ENCODE data around the gene LRRC4C.

LRRC4C gene

DNA sequence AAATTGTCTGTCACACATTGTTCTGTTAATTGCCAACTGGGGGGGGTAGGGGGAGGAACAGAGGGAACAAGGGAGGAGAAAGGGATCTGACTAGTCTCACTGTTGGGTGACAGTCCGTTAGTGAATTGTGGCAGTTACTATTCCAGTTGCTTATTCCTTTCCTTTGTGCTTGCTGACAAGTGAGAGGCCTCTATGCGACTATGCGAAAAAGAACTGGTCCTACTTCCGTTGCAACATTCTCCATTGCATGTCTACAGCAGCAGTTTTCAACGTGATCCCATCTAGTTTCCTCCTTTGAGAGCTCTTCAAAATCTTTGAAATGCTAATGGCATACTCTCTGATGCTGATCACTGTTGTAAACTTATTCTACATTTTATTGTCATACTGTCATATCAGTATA, 672.2 kb downstream of the LRRC4C start:
- H2BK12ac ChIP-seq (ENCODE audit: low read length), result no peak overlapping the region
- no peak overlapping the region for H4K91ac ChIP-seq (ENCODE audit: low read depth, low read length)
- H3K79me2 ChIP-seq (ENCODE audit: control insufficient read depth, insufficient read depth, low read length, poor library complexity), result no peaks in the 10 kb centered on the region
- no peak for DNase-seq
- H4K8ac ChIP-seq (ENCODE audit: low read depth, low read length), result no peak overlapping the region
- H4K12ac ChIP-seq (ENCODE audit: low read depth, low read length), result no peak overlapping the region
- H3K23ac ChIP-seq (ENCODE audit: low read length), result no peak overlapping the region
- H3K4ac ChIP-seq (ENCODE audit: low read depth, low read length), result no peak overlapping the region
- no peak overlapping the region for H2AK5ac ChIP-seq (ENCODE audit: low read length)
- WGBS (ENCODE audit: extremely low coverage, insufficient coverage, insufficient read length), result no CpG with 5 or more reads among the region's 5 CpGs
- no peaks in the 10 kb centered on the region for H3K9me3 ChIP-seq (ENCODE audit: insufficient read depth, low read depth, low read length)
- H2BK120ac ChIP-seq (ENCODE audit: insufficient read depth, low read length, poor library complexity), result no peak overlapping the region
- no peak overlapping the region for H2BK5ac ChIP-seq (ENCODE audit: low read depth, low read length, poor library complexity)
- no peaks in the 10 kb centered on the region for H3K79me1 ChIP-seq (ENCODE audit: low read length)
- H3K4me2 ChIP-seq (ENCODE audit: low read length), result no peak overlapping the region
- no peak overlapping the region for H3K18ac ChIP-seq (ENCODE audit: low read length)
- no peaks in the 10 kb centered on the region for H3K36me3 ChIP-seq (ENCODE audit: control insufficient read depth in 1 of 2, insufficient read depth in 2 of 2, low read length in 2 of 2)
- no peak overlapping the region for H2AFZ ChIP-seq (ENCODE audit: insufficient read depth, low read length, poor library complexity)
- no peak overlapping the region for H3K27ac ChIP-seq (ENCODE audit: low read depth, low read length)
- no peaks in the 10 kb centered on the region for H3K27me3 ChIP-seq (ENCODE audit: insufficient read depth, low read length)
- H3K14ac ChIP-seq (ENCODE audit: low read length), result no peak overlapping the region
- H3K4me1 ChIP-seq (ENCODE audit: control insufficient read depth in 1 of 2, insufficient read depth in 2 of 2, low read length in 2 of 2), result no peaks in the 10 kb centered on the region
- no peak overlapping the region for H3K4me3 ChIP-seq (ENCODE audit: low read depth, low read length)
- no peak overlapping the region for H3K9ac ChIP-seq (ENCODE audit: low read length)

DNA sequence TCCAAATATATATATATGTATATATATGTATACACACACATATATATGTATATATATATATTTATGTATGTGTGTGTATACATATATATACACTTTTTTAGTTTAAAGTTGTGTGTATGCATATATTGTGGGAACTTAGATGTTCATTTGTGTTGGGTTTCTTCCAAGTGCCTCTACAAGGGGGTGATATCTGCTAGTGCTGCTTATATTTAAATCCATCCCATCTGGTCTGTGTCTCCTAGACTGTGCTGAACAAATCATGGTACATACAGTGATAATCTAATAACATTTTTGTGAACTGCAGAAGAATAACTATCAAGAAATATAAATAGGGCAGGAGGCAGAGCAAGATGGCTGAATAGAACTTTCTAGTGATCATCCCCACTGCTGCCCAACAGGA, 696.4 kb downstream of the LRRC4C start:
- Histone ChIP-seq H3K27ac (ENCODE audit: low read depth, low read length) (no peak overlapping the region), H3K36me3 (ENCODE audit: control insufficient read depth in 1 of 2, insufficient read depth in 2 of 2, low read length in 2 of 2) (no peaks in the 10 kb centered on the region), H3K9me3 (ENCODE audit: insufficient read depth, low read depth, low read length) (no peaks in the 10 kb centered on the region), H3K18ac (ENCODE audit: low read length) (no peak overlapping the region), H2AFZ (ENCODE audit: insufficient read depth, low read length, poor library complexity) (no peak overlapping the region), H3K23ac (ENCODE audit: low read length) (no peak overlapping the region), H3K4me1 (ENCODE audit: control insufficient read depth in 1 of 2, insufficient read depth in 2 of 2, low read length in 2 of 2) (no peaks in the 10 kb centered on the region), H2BK120ac (ENCODE audit: insufficient read depth, low read length, poor library complexity) (no peak overlapping the region), H3K14ac (ENCODE audit: low read length) (no peak overlapping the region), H2BK12ac (ENCODE audit: low read length) (no peak overlapping the region), H3K27me3 (ENCODE audit: insufficient read depth, low read length) (no peaks in the 10 kb centered on the region), H3K4ac (ENCODE audit: low read depth, low read length) (no peak overlapping the region), H4K91ac (ENCODE audit: low read depth, low read length) (no peak overlapping the region), H3K4me3 (ENCODE audit: low read depth, low read length) (no peak overlapping the region), H3K4me2 (ENCODE audit: low read length) (no peak overlapping the region), H3K79me2 (ENCODE audit: control insufficient read depth, insufficient read depth, low read length, poor library complexity) (no peaks in the 10 kb centered on the region), H4K12ac (ENCODE audit: low read depth, low read length) (no peak overlapping the region), H3K9ac (ENCODE audit: low read length) (no peak overlapping the region), H4K8ac (ENCODE audit: low read depth, low read length) (no peak overlapping the region), H2AK5ac (ENCODE audit: low read length) (no peak overlapping the region), H3K79me1 (ENCODE audit: low read length) (no peaks in the 10 kb centered on the region), H2BK5ac (ENCODE audit: low read depth, low read length, poor library complexity) (no peak overlapping the region)
- no peak for DNase-seq

DNA sequence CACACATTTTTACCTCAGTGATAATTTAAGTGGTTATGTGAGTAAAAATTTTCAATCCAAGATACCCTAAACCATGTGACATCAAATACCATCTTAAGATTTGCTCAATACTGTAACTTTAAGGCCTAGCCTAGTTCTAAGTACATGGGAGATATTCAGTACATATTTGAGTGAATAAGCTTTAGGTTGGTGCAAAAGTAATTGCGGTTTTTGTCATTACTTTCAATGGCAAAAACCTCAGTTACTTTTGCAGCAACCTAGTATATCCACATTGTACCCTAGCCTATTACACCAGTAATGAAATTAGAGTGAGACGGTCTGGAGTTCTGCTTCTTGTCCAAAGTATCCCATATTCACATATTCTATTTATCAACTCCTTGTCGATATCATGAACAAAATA, 700.1 kb downstream of the LRRC4C start:
- Histone ChIP-seq H3K4me1 (ENCODE audit: control insufficient read depth in 1 of 2, insufficient read depth in 2 of 2, low read length in 2 of 2) (no peaks in the 10 kb centered on the region), H3K4me3 (ENCODE audit: low read depth, low read length) (no peak overlapping the region), H3K18ac (ENCODE audit: low read length) (no peak overlapping the region), H4K12ac (ENCODE audit: low read depth, low read length) (no peak overlapping the region), H2AK5ac (ENCODE audit: low read length) (no peak overlapping the region), H4K91ac (ENCODE audit: low read depth, low read length) (no peak overlapping the region), H2BK5ac (ENCODE audit: low read depth, low read length, poor library complexity) (no peak overlapping the region), H3K27me3 (ENCODE audit: insufficient read depth, low read length) (no peaks in the 10 kb centered on the region), H3K9ac (ENCODE audit: low read length) (no peak overlapping the region), H3K79me2 (ENCODE audit: control insufficient read depth, insufficient read depth, low read length, poor library complexity) (no peaks in the 10 kb centered on the region), H3K14ac (ENCODE audit: low read length) (no peak overlapping the region), H3K4me2 (ENCODE audit: low read length) (no peak overlapping the region), H3K9me3 (ENCODE audit: insufficient read depth, low read depth, low read length) (no peaks in the 10 kb centered on the region), H3K27ac (ENCODE audit: low read depth, low read length) (no peak overlapping the region), H3K4ac (ENCODE audit: low read depth, low read length) (no peak overlapping the region), H3K36me3 (ENCODE audit: control insufficient read depth in 1 of 2, insufficient read depth in 2 of 2, low read length in 2 of 2) (no peaks in the 10 kb centered on the region), H3K79me1 (ENCODE audit: low read length) (no peaks in the 10 kb centered on the region), H4K8ac (ENCODE audit: low read depth, low read length) (no peak overlapping the region), H2BK12ac (ENCODE audit: low read length) (no peak overlapping the region), H3K23ac (ENCODE audit: low read length) (no peak overlapping the region), H2BK120ac (ENCODE audit: insufficient read depth, low read length, poor library complexity) (no peak overlapping the region), H2AFZ (ENCODE audit: insufficient read depth, low read length, poor library complexity) (no peak overlapping the region)
- no CpG with 5 or more reads among the region's 3 CpGs for WGBS (ENCODE audit: extremely low coverage, insufficient coverage, insufficient read length)
- DNase-seq, result no peak

DNA sequence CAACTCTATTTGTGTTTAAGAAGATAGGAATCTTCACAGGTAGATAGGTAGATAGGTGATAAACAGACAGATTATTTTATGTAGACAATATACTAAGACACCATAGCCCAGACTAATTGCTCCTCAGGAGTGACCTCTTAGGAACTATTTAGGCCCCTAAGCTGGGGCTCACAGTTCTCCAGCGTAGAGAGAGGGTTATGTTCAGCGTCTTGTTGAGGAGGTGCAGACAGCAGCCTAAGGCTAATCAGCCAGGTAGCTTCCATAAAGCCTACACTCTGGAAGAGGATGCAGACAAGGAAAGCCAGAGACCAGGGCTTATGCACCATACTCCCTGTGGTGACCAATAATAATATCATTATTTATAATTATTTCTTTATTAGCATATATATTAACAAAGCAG, 705.2 kb downstream of the LRRC4C start:
- Histone ChIP-seq H2AFZ (ENCODE audit: insufficient read depth, low read length, poor library complexity) (no peak overlapping the region), H3K79me2 (ENCODE audit: control insufficient read depth, insufficient read depth, low read length, poor library complexity) (no peaks in the 10 kb centered on the region), H3K4me1 (ENCODE audit: control insufficient read depth in 1 of 2, insufficient read depth in 2 of 2, low read length in 2 of 2) (no peaks in the 10 kb centered on the region), H3K9me3 (ENCODE audit: insufficient read depth, low read depth, low read length) (no peaks in the 10 kb centered on the region), H3K27ac (ENCODE audit: low read depth, low read length) (no peak overlapping the region), H3K4me2 (ENCODE audit: low read length) (no peak overlapping the region), H2AK5ac (ENCODE audit: low read length) (no peak overlapping the region), H3K23ac (ENCODE audit: low read length) (no peak overlapping the region), H3K18ac (ENCODE audit: low read length) (no peak overlapping the region), H4K91ac (ENCODE audit: low read depth, low read length) (no peak overlapping the region), H2BK12ac (ENCODE audit: low read length) (no peak overlapping the region), H3K36me3 (ENCODE audit: control insufficient read depth in 1 of 2, insufficient read depth in 2 of 2, low read length in 2 of 2) (no peaks in the 10 kb centered on the region), H3K4me3 (ENCODE audit: low read depth, low read length) (no peak overlapping the region), H4K8ac (ENCODE audit: low read depth, low read length) (no peak overlapping the region), H3K79me1 (ENCODE audit: low read length) (no peaks in the 10 kb centered on the region), H3K4ac (ENCODE audit: low read depth, low read length) (no peak overlapping the region), H3K9ac (ENCODE audit: low read length) (no peak overlapping the region), H3K27me3 (ENCODE audit: insufficient read depth, low read length) (no peaks in the 10 kb centered on the region), H3K14ac (ENCODE audit: low read length) (no peak overlapping the region), H2BK5ac (ENCODE audit: low read depth, low read length, poor library complexity) (no peak overlapping the region), H2BK120ac (ENCODE audit: insufficient read depth, low read length, poor library complexity) (no peak overlapping the region), H4K12ac (ENCODE audit: low read depth, low read length) (no peak overlapping the region)
- WGBS (ENCODE audit: extremely low coverage, insufficient coverage, insufficient read length), result no CpG with 5 or more reads among the region's 2 CpGs
- DNase-seq, result no peak

DNA sequence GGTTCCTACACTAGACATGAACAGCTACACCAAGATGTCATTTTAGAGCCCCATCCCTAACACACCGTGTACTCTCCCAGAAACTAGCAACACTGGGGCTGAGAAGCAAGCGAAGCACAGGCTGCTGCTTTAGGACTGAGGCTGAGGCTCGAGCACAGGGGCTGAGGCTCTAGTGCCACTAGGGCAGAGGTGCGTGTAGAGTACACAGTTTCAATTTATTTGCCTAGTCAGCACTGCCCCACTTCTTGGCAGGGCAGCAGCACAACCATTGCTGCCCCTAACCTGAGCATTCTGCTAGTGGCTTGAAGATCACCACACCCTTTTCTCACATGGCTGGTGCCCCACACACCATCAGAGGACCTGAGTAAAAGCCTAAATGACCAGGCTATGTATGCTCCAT, 713.2 kb downstream of the LRRC4C start:
- no peak overlapping the region for H3K9ac ChIP-seq (ENCODE audit: low read length)
- H2AK5ac ChIP-seq (ENCODE audit: low read length), result no peak overlapping the region
- H4K91ac ChIP-seq (ENCODE audit: low read depth, low read length), result no peak overlapping the region
- no peak for DNase-seq
- H2BK120ac ChIP-seq (ENCODE audit: insufficient read depth, low read length, poor library complexity), result no peak overlapping the region
- no peak overlapping the region for H3K18ac ChIP-seq (ENCODE audit: low read length)
- H3K9me3 ChIP-seq (ENCODE audit: insufficient read depth, low read depth, low read length), result peaks cover 3% of the 10 kb centered on the region
- H3K23ac ChIP-seq (ENCODE audit: low read length), result no peak overlapping the region
- no peak overlapping the region for H4K8ac ChIP-seq (ENCODE audit: low read depth, low read length)
- WGBS (ENCODE audit: extremely low coverage, insufficient coverage, insufficient read length), result no CpG with 5 or more reads among the region's 4 CpGs
- no peaks in the 10 kb centered on the region for H3K4me1 ChIP-seq (ENCODE audit: control insufficient read depth in 1 of 2, insufficient read depth in 2 of 2, low read length in 2 of 2)
- no peaks in the 10 kb centered on the region for H3K27me3 ChIP-seq (ENCODE audit: insufficient read depth, low read length)
- no peak overlapping the region for H2BK5ac ChIP-seq (ENCODE audit: low read depth, low read length, poor library complexity)
- no peak overlapping the region for H4K12ac ChIP-seq (ENCODE audit: low read depth, low read length)
- no peak overlapping the region for H3K4me2 ChIP-seq (ENCODE audit: low read length)
- no peak overlapping the region for H2BK12ac ChIP-seq (ENCODE audit: low read length)
- H3K4me3 ChIP-seq (ENCODE audit: low read depth, low read length), result no peak overlapping the region
- no peak overlapping the region for H3K14ac ChIP-seq (ENCODE audit: low read length)
- no peak overlapping the region for H3K27ac ChIP-seq (ENCODE audit: low read depth, low read length)
- no peak overlapping the region for H3K4ac ChIP-seq (ENCODE audit: low read depth, low read length)
- no peaks in the 10 kb centered on the region for H3K79me1 ChIP-seq (ENCODE audit: low read length)
- H3K79me2 ChIP-seq (ENCODE audit: control insufficient read depth, insufficient read depth, low read length, poor library complexity), result no peaks in the 10 kb centered on the region
- no peak overlapping the region for H2AFZ ChIP-seq (ENCODE audit: insufficient read depth, low read length, poor library complexity)
- no peaks in the 10 kb centered on the region for H3K36me3 ChIP-seq (ENCODE audit: control insufficient read depth in 1 of 2, insufficient read depth in 2 of 2, low read length in 2 of 2)
